SIG-M5 treated with dmso at 0.1 percent for 504 hours (cell line): ENCODE measurements around the gene ZXDC.
A peak's percentile ranks its signal among the peaks of the same experiment; 100 is the strongest.

Source experiments
- DNase-seq: peaks from one replicate; lab custom pipeline; 2025; ENCODE audit not compliant: unreplicated experiment; lab: John Stamatoyannopoulos, UW

Gene ZXDC

GRCh38 chr3:126475413-126476114 lies at the start of gene ZXDC:
Gene ZXDC, minus strand, starts transcription at chr3:126475891. Its CDS starts 26 bp downstream, at chr3:126475865.
- DNase-seq = peak; percentile 90

- no peak for DNase-seq
Measured at GRCh38 chr3:126525091-126525852, 49.6 kb upstream of the ZXDC start.

GRCh38 chr3:126524429-126524988 lies 48.8 kb upstream of the ZXDC start:
- DNase-seq = no peak

- DNase-seq = peak; percentile 32
Measured at GRCh38 chr3:126523745-126524428, 48.2 kb upstream of the ZXDC start, which contains the start of gene CHST13. Gene CHST13, plus strand, starts transcription at chr3:126524155. Its CDS starts 178 bp downstream, at chr3:126524333.

- DNase-seq = peak; percentile 48
Measured at GRCh38 chr3:126522363-126522788, 46.7 kb upstream of the ZXDC start.

- DNase-seq = no peak
Measured at GRCh38 chr3:126521122-126521891, 45.6 kb upstream of the ZXDC start.

- no peak for DNase-seq
Measured at GRCh38 chr3:126519506-126520455, 44.1 kb upstream of the ZXDC start.

GRCh38 chr3:126518779-126519177 lies 43.1 kb upstream of the ZXDC start:
- no peak for DNase-seq

GRCh38 chr3:126517986-126518778 lies 42.5 kb upstream of the ZXDC start:
- no peak for DNase-seq

- no peak for DNase-seq
Measured at GRCh38 chr3:126517291-126517951, 41.7 kb upstream of the ZXDC start, which contains the start of gene UROC1. Gene UROC1, minus strand, starts transcription at chr3:126517773. Its CDS starts 54 bp downstream, at chr3:126517719.

GRCh38 chr3:126516936-126517290 lies 41.2 kb upstream of the ZXDC start:
- no peak for DNase-seq

- DNase-seq = no peak
Measured at GRCh38 chr3:126516152-126516935, 40.7 kb upstream of the ZXDC start.

GRCh38 chr3:126515066-126515706 lies 39.5 kb upstream of the ZXDC start:
- DNase-seq = no peak

GRCh38 chr3:126514161-126514560 lies 38.5 kb upstream of the ZXDC start:
- DNase-seq = no peak

GRCh38 chr3:126512916-126513650 lies 37.4 kb upstream of the ZXDC start:
- DNase-seq = no peak

GRCh38 chr3:126512026-126512425 lies 36.3 kb upstream of the ZXDC start:
- DNase-seq = no peak
